Activated CD8-positive, alpha-beta memory T cell treated with anti-CD3 and anti-CD28 coated beads for 1 hour (primary cell): ENCODE data around the gene MARCHF11.

ENCODE experiments used
- DNase-seq, 2 donors: peaks; one replicate each; pipeline ENCODE4 v3.0.0-alpha.2; 2020; ENCODE audit warnings: low read depth in 1 of 2; ENCODE audit errors: extremely low read depth in 1 of 2

The MARCHF11 gene

DNA sequence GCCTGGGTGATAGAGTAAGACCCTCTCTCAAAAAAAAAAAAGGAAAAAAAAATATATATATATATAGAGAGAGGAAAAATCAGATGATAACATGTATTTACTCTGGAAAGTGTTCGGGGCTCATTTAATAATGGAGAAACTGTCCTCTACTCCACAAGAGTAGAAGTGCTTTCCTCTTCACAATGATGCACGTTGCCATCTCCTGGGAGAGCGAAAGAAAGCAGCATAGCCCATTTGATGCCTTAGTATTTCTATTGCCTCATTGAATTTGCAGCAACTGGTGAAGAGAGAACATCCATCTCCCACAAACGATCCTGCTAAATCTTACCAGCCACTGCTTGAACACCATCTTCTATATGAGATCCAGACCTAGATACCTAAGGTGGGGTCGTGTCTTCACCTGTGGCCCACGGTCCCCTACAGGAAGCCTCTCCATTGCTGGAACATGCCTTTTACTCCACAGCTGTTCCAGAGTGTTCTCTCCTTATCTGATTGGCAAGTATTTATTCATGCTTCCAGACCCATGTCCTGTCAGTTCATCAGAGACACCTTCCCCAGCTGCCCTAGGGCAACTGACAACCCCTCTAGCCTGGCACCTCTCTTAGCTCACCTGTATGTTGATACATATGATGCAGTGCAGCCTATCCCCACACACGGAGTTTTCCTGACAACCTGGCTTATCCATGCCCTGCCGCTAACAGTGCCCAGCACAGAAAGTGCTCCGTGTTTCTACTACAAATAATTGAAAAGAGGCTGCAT, 115.3 kb downstream of the MARCHF11 start:
- no peak for DNase-seq

DNA sequence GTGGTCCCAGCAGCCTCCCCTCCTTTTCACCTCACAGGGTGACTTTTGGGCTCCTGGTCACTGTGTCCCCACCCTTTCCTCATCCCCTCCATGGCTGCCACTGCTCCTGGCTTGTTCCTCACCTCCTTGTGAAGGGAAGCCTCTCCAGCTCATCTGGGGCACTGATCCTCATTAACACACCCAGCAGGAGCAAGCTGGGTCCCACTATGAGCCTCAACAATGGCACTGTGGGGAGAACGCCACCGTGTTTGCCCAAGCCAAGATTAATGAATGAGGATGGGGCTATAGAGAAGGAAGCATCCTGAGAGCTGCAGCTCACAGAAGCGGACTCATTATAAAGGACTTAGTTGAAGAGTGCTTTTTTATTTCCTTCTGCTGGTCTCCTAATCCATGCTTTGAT, 118.4 kb downstream of the MARCHF11 start:
- no peak for DNase-seq

DNA sequence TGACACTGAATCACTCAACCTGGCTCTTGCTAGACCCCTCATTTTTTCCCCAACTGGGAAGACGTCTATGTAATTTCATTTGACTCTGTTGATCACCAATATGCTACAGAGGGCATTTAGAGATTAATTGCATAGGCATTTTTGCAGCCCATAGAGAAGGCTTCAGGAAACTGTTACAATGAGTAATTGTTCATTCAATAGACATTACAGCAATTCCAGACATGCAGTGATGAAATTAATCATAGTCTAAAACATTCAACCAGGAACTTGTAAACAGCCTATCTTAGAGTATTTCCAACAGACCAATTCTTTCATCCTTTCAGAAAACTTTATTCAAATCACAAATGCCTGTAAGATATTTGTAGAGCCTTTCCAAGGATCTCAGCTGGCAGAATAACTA, 122.3 kb downstream of the MARCHF11 start:
- DNase-seq = no peak

DNA sequence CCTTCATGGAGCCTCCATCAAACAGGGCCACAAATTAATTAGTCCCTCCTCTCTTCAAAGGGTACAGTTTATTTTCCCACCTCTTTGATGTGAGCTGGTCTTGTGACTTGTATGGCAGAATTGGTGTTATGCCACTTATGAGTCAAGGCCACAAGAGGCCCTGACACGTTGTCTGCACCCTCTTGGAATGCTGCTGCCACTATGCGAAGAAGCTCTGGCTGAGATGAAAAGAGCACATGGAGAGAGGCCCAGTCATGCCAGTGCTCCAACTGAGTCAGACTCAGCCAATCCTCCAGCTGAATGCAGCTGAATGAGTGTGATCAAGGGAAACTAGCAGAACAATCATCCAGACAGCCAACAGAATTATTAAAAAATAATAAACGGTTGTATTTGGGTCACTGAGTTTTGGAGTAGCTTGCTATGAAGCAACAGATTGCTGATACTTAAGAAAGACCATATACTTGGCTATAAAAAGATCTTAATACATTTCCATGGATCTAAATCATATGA, 128.3 kb downstream of the MARCHF11 start:
- no peak for DNase-seq

DNA sequence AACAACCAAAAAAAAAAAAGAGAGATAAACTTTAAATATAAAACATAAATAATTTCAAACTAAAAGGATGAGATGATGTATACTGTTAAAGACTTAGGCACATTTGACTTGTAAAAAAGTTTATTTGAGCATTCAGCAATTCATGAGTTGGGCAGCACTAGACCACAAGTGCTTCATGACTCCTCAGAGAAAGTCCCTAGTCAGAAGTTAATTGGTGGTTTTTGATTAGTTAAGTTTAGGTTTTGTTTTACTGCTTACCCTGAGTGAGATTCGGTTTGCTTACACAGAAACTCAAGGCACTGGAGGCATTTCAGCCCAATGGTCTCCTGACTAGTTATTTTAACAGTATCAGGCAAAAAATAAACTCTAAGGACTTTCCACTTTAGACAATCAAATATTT, 129.2 kb downstream of the MARCHF11 start:
- DNase-seq = no peak

DNA sequence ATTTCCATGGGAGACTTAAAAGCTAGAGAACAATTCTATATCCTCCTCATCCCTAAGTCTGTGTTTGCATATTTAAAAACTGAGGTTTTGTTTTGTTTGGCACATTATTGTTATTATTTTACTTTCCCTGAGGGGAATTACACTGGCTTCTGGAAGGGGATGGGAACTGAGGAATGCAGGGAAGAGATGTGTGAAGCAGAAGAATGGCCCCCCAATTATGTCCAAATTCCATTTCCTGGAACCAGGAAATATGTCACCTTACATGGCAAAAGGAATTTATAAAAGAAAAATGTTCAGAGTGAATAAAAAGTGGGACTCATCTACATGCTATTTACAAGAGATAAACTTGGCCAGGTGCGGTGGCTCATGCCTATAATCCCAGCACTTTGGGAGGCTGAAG, 129.8 kb downstream of the MARCHF11 start:
- no peak for DNase-seq

DNA sequence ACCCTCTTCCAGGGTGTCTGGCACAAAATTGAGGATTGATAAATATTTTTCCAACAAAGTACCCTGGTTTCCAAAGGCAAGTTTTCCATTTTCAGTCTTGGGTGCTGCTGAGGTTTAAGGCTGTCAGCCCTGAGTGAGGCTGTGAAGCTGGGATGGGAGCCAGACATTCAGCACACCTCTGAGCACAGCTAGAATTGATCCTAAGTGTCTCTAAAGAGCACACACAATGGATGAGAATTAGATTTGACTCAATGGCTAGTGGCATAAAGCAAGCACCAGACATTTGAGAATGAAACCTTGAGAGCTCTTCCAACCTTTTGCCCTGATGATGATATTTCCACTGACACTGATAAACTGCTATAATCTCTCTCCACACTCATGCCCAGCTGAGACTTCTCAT, 131.5 kb downstream of the MARCHF11 start:
- DNase-seq = no peak

DNA sequence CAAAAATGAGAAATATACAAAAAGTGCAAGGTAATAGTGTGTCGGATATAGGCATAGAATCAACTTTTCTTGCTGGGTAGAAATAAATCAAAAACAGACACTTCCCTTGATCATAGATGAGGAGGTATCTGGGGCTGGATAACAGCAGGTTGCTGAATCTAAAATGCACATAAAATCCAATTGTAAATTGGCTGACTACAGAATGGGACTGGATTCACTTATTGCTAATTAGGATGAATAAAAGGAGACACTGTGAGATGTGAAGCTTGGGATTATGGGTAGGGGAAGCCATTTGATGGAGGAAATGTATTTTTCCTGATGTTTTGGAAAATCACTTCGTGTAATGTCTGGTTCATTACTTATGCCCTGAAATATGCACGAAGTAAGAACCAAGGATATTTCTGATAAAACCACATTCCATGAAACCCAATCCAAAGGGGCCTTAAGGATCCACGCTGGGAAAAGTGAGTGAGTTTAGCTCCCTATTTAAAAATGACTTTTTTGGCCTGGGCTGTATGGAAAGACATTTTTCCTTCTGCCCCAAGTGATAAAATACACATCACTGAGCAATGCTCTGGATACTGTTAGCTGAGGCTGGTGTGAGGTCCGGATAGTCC, 136.1 kb downstream of the MARCHF11 start:
- DNase-seq = no peak

DNA sequence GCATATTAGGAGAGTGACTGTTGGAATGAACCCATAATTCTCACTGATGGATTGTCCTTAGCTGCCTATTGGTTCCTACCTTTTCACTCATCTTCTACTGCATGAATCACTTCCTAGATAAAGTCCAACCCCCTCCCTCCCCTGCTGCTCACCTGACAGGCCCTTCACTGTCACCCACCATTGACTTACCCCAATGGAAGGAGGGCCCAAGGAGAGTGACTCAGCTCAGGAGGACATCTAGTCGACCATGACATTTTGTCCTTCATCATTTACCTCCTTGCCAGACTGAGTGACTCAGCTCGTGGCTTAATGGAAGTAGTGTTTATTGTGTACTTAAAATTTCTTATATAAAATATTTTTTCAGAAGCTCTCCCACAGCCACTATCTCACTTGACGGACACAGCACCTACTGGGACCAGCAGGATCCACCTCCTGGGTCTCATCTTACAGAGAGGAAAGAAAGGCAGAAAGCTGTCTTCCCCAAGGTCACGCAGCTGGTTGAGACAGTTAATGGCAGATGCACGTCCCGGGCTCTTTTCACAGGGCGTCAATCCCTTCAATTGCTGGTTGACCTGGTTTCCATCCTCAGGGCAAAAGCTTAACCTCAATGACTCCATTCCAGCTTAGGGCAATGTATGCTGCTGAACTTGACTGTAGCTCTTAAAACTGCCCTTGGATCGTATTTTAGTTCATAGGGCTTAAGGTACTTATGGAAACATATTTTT, 142.3 kb downstream of the MARCHF11 start:
- no peak for DNase-seq

DNA sequence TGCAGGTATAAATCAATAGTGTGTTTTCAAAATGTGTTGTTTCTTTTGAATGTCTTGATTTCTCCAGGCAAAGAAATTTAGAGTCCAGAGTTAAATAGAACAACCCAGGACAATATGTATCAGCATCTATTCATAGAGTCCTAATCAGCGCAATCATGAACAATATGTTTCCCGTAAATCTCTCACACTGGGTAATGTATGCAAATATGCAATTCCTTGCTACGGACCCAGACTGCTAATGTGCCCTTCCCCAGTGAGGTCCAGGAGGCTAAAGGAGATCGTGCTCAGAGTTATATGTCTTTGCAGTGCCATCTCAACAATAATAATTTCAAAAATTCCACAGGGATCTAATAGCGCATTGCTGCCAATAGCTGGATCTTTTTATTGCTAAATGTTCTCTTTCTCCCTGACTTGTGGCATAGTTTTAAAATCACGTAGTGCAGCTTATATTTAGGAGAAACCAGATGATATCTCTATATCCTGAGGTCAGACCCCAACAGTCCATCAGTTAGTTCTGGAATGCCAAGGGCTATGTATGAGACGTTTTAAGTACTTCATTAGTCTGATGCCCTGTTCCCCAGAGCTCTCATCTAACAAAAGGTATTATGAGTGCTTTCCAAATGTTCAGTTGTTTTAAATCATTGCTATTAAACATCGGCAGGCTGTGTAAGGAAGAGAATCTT, 145.1 kb downstream of the MARCHF11 start:
- no peak for DNase-seq

DNA sequence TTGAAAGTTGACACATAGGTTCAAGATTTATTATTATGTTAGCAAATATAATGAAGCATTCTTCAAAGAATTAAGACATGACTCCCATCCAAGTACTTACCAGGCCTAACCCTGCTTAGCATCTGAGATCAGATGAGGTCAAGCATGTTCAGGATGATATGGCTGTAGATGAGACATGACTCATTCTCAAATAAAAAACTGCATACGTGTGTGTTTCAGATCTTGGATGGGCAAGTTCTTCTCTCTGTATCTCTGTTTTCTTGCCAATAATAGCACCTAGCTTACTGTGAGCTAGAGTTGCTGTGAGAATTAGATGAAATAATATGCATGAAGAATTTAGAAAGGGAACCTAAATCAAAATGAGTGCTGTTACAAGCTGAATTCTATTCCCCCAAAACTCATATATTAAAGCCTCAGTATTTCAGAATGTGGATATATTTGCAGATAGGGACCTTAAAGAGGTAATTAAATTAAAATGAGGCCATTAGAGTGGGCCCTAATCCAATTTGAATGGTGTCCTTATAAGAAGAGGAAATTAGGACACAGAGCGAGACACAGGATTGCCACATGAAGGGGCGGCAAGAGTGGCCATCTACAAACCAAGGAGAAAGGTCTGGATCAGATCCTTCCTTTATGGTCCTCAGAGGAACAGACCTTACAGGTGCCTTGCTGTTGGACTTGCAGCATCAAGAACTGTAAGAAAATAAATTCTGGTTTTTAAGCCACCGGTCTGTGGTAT, 146.2 kb downstream of the MARCHF11 start:
- no peak for DNase-seq

DNA sequence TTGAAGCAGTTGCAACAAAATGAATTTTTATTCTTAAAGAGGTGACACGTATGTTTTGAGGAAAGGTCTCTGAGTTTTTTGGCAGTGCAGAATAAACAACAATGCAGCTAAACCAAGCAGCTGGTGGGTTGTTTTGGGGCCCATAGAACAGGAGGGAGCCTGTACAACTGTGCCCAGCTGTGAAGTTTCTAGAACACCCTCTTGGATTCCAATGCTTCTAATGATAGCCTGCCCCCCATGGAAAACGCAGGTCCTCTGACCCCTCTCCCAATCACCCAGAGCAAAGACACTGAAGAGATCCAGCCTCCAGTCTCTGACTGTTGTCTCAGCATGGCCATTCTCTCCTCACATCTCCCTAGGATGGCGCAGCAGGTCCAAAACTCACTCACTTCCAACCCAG, 150.9 kb downstream of the MARCHF11 start:
- no peak for DNase-seq

DNA sequence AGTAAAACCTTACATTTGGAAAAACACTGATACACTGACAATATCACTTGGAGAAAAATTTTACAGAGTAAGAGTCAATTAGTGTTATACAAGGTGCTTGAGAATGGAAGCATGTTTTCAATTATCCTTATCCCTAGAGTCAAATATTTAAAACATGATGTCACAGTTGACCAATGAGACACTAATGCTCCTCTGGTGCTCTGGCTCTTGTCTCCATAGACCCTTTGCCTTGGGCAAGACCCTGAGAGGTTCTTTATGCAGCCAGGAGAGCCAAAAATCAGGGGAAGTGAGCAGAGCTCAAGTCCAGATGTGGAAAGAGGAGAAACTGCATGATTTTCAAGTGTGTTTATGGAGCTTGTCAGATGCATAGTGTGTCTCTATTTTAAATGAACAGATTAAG, 153.9 kb downstream of the MARCHF11 start:
- DNase-seq = no peak

DNA sequence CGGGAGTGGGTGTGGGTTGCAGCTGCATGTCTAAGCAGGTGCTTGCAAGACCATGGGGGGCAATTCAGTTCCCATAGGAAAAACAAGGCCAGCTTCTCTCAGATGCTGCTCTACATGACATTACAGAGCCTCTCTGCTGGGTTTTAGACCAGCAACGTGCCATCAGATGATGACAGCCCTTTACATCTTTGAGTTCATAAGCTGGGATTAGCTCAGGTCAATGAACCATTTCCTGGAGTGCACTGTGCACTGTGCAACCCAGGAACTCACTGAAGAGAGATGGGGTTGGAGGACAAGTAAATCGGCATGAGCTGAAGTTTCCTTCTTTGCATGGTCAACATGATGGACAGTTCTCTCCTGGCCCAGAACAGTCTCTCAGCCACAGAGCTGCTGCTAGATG, 160.6 kb downstream of the MARCHF11 start:
- no peak for DNase-seq

DNA sequence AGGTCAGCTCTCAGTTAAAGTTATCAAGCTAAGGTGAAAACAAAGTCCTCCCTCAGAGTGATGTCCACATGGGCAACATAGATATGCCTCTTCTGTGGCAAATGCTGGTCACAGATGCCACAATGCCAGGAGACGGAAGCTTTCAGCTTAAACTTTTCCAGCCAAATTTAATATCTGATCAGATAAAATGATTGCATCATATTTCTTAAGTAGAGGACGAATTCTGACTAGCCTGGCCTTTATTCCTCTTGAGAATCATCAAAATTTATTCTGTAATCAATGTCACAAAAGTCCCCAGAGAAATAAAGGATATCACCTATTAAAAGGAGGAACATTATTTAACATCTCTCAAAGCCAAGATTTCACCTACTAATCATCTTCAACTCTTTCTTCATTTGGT, 161.9 kb downstream of the MARCHF11 start:
- no peak for DNase-seq
